ENCODE results near the gene SANBR. TPM values are rescaled to one million over a fixed set of nuclear protein-coding genes. Genes with fewer than 3 reads are reported as not detected.

SANBR gene
- total and polyA plus RNA-seq, 2 of the 13 experiments (the other 11 are each of a cell fraction or from before 2014, with no cell fraction given) = 9.8 to 20.9 TPM

DNA sequence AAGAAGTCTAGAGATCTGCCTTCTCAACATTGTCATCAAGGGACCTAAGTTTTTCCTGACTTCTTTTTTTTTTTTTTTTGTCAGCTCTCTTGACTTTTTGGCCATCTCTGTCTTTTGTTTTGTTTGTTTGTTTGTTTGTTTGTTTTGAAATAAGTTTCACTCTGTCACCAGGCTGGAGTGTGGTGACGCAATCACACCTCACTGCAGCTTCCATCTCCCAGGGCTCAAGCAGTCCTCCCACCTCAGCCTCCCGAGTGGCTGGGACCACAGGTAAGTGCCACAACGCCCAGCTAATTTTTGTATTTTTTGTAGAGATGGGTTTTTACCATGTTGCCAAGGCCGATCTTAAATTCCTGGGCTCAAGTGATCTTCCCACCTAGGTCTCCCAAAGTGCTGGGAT, 42.0 kb upstream of the SANBR start (continued):
- TF ChIP-seq FOXP1 (IDR thresholded peaks at IDR 0.05) (no peak), FOXP1 (CRISPR knock-in tag; IDR thresholded peaks at IDR 0.05) (0 out of 2 replicates have a peak, but pooled peaks have one; percentile 32), ZNF570 (CRISPR knock-in tag; IDR thresholded peaks at IDR 0.05; ENCODE audit: borderline replicate concordance) (no peak), ATRX (CRISPR knock-in tag; IDR thresholded peaks at IDR 0.05; ENCODE audit: borderline replicate concordance) (no peak), NFYC (CRISPR knock-in tag; IDR thresholded peaks at IDR 0.05) (no peak)
- TF ChIP-seq, protein P1, sequence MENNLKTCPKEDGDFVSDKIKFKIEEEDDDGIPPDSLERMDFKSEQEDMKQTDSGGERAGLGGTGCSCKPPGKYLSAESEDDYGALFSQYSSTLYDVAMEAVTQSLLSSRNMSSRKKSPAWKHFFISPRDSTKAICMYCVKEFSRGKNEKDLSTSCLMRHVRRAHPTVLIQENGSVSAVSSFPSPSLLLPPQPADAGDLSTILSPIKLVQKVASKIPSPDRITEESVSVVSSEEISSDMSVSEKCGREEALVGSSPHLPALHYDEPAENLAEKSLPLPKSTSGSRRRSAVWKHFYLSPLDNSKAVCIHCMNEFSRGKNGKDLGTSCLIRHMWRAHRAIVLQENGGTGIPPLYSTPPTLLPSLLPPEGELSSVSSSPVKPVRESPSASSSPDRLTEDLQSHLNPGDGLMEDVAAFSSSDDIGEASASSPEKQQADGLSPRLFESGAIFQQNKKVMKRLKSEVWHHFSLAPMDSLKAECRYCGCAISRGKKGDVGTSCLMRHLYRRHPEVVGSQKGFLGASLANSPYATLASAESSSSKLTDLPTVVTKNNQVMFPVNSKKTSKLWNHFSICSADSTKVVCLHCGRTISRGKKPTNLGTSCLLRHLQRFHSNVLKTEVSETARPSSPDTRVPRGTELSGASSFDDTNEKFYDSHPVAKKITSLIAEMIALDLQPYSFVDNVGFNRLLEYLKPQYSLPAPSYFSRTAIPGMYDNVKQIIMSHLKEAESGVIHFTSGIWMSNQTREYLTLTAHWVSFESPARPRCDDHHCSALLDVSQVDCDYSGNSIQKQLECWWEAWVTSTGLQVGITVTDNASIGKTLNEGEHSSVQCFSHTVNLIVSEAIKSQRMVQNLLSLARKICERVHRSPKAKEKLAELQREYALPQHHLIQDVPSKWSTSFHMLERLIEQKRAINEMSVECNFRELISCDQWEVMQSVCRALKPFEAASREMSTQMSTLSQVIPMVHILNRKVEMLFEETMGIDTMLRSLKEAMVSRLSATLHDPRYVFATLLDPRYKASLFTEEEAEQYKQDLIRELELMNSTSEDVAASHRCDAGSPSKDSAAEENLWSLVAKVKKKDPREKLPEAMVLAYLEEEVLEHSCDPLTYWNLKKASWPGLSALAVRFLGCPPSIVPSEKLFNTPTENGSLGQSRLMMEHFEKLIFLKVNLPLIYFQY (CRISPR knock-in tag; IDR thresholded peaks at IDR 0.05; ENCODE audit: borderline replicate concordance) = no peak
- TF ChIP-seq, protein P2, sequence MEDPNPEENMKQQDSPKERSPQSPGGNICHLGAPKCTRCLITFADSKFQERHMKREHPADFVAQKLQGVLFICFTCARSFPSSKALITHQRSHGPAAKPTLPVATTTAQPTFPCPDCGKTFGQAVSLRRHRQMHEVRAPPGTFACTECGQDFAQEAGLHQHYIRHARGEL (CRISPR knock-in tag; IDR thresholded peaks at IDR 0.05) = no peak
- TF ChIP-seq, protein P3, sequence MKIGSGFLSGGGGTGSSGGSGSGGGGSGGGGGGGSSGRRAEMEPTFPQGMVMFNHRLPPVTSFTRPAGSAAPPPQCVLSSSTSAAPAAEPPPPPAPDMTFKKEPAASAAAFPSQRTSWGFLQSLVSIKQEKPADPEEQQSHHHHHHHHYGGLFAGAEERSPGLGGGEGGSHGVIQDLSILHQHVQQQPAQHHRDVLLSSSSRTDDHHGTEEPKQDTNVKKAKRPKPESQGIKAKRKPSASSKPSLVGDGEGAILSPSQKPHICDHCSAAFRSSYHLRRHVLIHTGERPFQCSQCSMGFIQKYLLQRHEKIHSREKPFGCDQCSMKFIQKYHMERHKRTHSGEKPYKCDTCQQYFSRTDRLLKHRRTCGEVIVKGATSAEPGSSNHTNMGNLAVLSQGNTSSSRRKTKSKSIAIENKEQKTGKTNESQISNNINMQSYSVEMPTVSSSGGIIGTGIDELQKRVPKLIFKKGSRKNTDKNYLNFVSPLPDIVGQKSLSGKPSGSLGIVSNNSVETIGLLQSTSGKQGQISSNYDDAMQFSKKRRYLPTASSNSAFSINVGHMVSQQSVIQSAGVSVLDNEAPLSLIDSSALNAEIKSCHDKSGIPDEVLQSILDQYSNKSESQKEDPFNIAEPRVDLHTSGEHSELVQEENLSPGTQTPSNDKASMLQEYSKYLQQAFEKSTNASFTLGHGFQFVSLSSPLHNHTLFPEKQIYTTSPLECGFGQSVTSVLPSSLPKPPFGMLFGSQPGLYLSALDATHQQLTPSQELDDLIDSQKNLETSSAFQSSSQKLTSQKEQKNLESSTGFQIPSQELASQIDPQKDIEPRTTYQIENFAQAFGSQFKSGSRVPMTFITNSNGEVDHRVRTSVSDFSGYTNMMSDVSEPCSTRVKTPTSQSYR (CRISPR knock-in tag; IDR thresholded peaks at IDR 0.05; ENCODE audit: borderline replicate concordance) = no peak
